RWPE2 (cell line): ENCODE results near the gene RIPOR2.

Experiments
- ATAC-seq: fragments of 200-7000 bp; cut with Tn5 transposase; 3 replicates; pipeline ENCODE4 v1.9.1; 2021; ENCODE audit warnings: low read depth
- DNase-seq: peaks from one replicate; pipeline ENCODE4 v3.0.0-alpha.2; 2020; ENCODE audit warnings: low spot score
- H3K27ac ChIP-seq: fragments of 450-650 bp; 2 replicates; pipeline ENCODE4 v1.5.1; 2017; ENCODE audit warnings: mild to moderate bottlenecking; ENCODE audit not compliant: poor library complexity, severe bottlenecking
- H3K27me3 ChIP-seq: fragments of 250-450 bp; sonication (Bioruptor Pico); 2 replicates; pipeline ENCODE4 v1.5.1; 2021; ENCODE audit warnings: mild to moderate bottlenecking, moderate library complexity; ENCODE audit not compliant: insufficient read depth, poor library complexity, severe bottlenecking
- H3K36me3 ChIP-seq: fragments of 250-450 bp; sonication (Bioruptor Pico); 2 replicates; pipeline ENCODE4 v1.5.1; 2020; ENCODE audit warnings: low read depth, mild to moderate bottlenecking, moderate library complexity
- H3K4me1 ChIP-seq: fragments of 250-450 bp; sonication (Bioruptor Pico); 2 replicates; pipeline ENCODE4 v1.5.1; 2021; ENCODE audit warnings: mild to moderate bottlenecking, moderate library complexity; ENCODE audit not compliant: insufficient read depth, poor library complexity, severe bottlenecking
- H3K4me3 ChIP-seq: fragments of 250-450 bp; sonication (Bioruptor Pico); 2 replicates; pipeline ENCODE4 v1.5.1; 2021; ENCODE audit warnings: mild to moderate bottlenecking, moderate library complexity; ENCODE audit not compliant: severe bottlenecking
- H3K9me3 ChIP-seq: fragments of 250-450 bp; sonication (Bioruptor Pico); 2 replicates; pipeline ENCODE4 v1.5.1; 2021; ENCODE audit warnings: mild to moderate bottlenecking, moderate library complexity; ENCODE audit not compliant: severe bottlenecking
- TF ChIP-seq, protein P1 (sequence below): fragments of 450-650 bp; IDR thresholded peaks from one replicate; pipeline ENCODE4 v1.5.1; 2017; ENCODE audit warnings: mild to moderate bottlenecking, moderate library complexity; ENCODE audit not compliant: poor library complexity, severe bottlenecking

RIPOR2 gene

DNA sequence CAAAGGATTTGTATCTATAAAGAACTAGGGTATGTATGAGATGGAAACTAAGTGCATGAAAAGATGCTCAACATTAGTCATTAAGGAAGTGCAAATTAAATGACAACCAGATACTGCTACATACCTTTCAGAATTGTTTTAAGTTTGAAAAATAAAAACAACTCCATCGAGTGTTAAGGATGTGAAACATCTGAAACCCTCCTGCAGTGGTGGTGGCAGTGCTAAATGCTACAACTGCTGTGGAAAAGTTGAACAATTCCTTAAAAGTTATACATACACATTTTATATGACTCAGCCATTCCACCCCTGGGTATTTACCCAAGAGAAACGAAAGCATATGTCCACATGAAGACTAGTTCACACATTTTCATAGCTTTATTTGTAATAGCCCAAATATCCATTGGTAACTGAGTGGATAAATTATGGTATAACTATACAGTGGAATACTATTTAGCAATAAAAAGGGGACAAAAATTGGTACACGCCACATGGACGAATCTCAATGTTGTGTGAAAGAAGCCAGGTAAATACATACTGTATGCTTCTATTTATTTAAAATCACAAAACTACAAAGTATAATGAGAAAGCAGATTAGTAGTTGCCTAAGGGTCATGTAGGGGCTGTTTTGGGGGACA, 147.6 kb downstream of the RIPOR2 start:
- no peak for DNase-seq
- TF ChIP-seq, protein P1, sequence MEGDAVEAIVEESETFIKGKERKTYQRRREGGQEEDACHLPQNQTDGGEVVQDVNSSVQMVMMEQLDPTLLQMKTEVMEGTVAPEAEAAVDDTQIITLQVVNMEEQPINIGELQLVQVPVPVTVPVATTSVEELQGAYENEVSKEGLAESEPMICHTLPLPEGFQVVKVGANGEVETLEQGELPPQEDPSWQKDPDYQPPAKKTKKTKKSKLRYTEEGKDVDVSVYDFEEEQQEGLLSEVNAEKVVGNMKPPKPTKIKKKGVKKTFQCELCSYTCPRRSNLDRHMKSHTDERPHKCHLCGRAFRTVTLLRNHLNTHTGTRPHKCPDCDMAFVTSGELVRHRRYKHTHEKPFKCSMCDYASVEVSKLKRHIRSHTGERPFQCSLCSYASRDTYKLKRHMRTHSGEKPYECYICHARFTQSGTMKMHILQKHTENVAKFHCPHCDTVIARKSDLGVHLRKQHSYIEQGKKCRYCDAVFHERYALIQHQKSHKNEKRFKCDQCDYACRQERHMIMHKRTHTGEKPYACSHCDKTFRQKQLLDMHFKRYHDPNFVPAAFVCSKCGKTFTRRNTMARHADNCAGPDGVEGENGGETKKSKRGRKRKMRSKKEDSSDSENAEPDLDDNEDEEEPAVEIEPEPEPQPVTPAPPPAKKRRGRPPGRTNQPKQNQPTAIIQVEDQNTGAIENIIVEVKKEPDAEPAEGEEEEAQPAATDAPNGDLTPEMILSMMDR = no peak
- ATAC-seq = no peak; the same call in 2 of the 3 replicates
- H3K27me3 ChIP-seq = no peaks in the 10 kb centered on the region
- no peak overlapping the region for H3K27ac ChIP-seq
- H3K9me3 ChIP-seq = no peaks in the 10 kb centered on the region
- H3K36me3 ChIP-seq = peaks cover 51% of the 10 kb centered on the region
- H3K4me3 ChIP-seq = no peak overlapping the region
- H3K4me1 ChIP-seq = no peaks in the 10 kb centered on the region

GRCh38 chr6:24780206-24780605, 155.6 kb downstream of the RIPOR2 start:
- DNase-seq (no peak), ATAC-seq (no peak)
- H3K4me3 ChIP-seq = no peak overlapping the region
- no peaks in the 10 kb centered on the region for H3K9me3 ChIP-seq
- H3K27me3 ChIP-seq = no peaks in the 10 kb centered on the region
- TF ChIP-seq, protein P1 = no peak
- H3K4me1 ChIP-seq = peaks cover 26% of the 10 kb centered on the region
- no peak overlapping the region for H3K27ac ChIP-seq
- H3K36me3 ChIP-seq = peaks cover 90% of the 10 kb centered on the region

- Histone ChIP-seq H3K4me1 (peaks cover 26% of the 10 kb centered on the region), H3K27me3 (no peaks in the 10 kb centered on the region), H3K9me3 (no peaks in the 10 kb centered on the region), H3K27ac (no peak overlapping the region), H3K36me3 (peaks cover 83% of the 10 kb centered on the region), H3K4me3 (no peak overlapping the region)
- ATAC-seq (no peak), DNase-seq (no peak)
- TF ChIP-seq, protein P1 = no peak
These were observed 156.2 kb downstream of the RIPOR2 start for GRCh38 chr6:24779416-24780016.

- ATAC-seq (no peak), DNase-seq (no peak)
- H3K4me3 ChIP-seq = no peak overlapping the region
- peaks cover 26% of the 10 kb centered on the region for H3K4me1 ChIP-seq
- no peaks in the 10 kb centered on the region for H3K27me3 ChIP-seq
- TF ChIP-seq, protein P1 = no peak
- H3K9me3 ChIP-seq = no peaks in the 10 kb centered on the region
- H3K27ac ChIP-seq = no peak overlapping the region
- H3K36me3 ChIP-seq = peaks cover 77% of the 10 kb centered on the region
These were observed 156.9 kb downstream of the RIPOR2 start for GRCh38 chr6:24778878-24779277.

DNA sequence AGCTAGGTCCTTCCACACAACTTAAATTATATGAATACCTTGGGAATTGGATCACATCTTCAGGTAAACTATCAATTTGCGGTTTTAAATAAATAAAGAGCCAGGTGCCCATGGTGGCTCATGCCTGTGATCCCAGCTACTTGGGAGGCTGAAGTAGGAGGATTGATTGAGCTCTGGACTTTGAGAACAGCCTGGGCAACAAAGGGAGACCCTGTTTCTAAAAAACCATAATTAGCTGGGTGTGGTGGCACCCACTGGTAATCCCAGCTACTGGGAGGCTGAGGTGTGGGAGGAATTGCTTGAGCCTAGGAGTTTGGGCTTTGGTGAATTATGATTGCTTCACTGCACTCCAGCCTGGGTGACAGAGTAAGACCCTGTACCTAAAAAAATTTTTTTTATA, 157.6 kb downstream of the RIPOR2 start:
- TF ChIP-seq, protein P1 = no peak
- Histone ChIP-seq H3K4me3 (no peak overlapping the region), H3K9me3 (no peaks in the 10 kb centered on the region), H3K36me3 (peaks cover 69% of the 10 kb centered on the region), H3K4me1 (peaks cover 26% of the 10 kb centered on the region), H3K27ac (no peak overlapping the region), H3K27me3 (no peaks in the 10 kb centered on the region)
- ATAC-seq = no peak
- no peak for DNase-seq
